IMR-90 (cell line): Measurements from ENCODE around the gene MAGI3.

ENCODE experiments used
- BHLHE40 ChIP-seq: fragments of 150-350 bp; IDR thresholded peaks from 2 replicates; pipeline ENCODE4 v1.6.1; 2016; ENCODE audit warnings: mild to moderate bottlenecking, low read depth, low read length
- CEBPB ChIP-seq: IDR thresholded peaks from 2 replicates; pipeline ENCODE4 v1.6.1; 2012; ENCODE audit warnings: low read depth, low read length, improper control_type of control experiment
- FOS ChIP-seq: fragments of 150-350 bp; IDR thresholded peaks from 2 replicates; pipeline ENCODE4 v1.6.1; 2016; ENCODE audit warnings: low read depth, low read length
- MAFK ChIP-seq: IDR thresholded peaks from 2 replicates; pipeline ENCODE4 v1.6.1; 2012; ENCODE audit warnings: low read depth, low read length, improper control_type of control experiment
- NFE2L2 ChIP-seq: fragments of 150-350 bp; IDR thresholded peaks from 2 replicates; pipeline ENCODE4 v1.6.1; 2016; ENCODE audit warnings: low read depth, mild to moderate bottlenecking, low read length
- POLR2A ChIP-seq: IDR thresholded peaks from 2 replicates; pipeline ENCODE4 v1.6.1; 2012; ENCODE audit warnings: mild to moderate bottlenecking, low read depth, low read length
- RAD21 ChIP-seq: IDR thresholded peaks from 2 replicates; pipeline ENCODE4 v1.6.1; 2012; ENCODE audit warnings: low read length, improper control_type of control experiment
- RFX5 ChIP-seq: IDR thresholded peaks from 2 replicates; pipeline ENCODE4 v1.8.0; 2012; ENCODE audit warnings: low read depth, mild to moderate bottlenecking, low read length, moderate library complexity
- SMC3 ChIP-seq: fragments of 150-350 bp; IDR thresholded peaks from 2 replicates; pipeline ENCODE4 v1.6.1; 2016; ENCODE audit warnings: low read depth, mild to moderate bottlenecking, antibody characterized with exemption, low read length, moderate library complexity
- TF ChIP-seq, protein P1 (sequence below): conservative IDR thresholded peaks from 2 replicates; pipeline ENCODE4 v1.5.1; 2012; ENCODE audit warnings: mild to moderate bottlenecking, low read depth, low read length, improper control_type of control experiment
- TF ChIP-seq, protein P2 (sequence below): fragments of 150-350 bp; IDR thresholded peaks from 2 replicates; pipeline ENCODE4 v1.6.1; 2017; ENCODE audit warnings: mild to moderate bottlenecking, antibody characterized with exemption, low read length, low read depth

DNA sequence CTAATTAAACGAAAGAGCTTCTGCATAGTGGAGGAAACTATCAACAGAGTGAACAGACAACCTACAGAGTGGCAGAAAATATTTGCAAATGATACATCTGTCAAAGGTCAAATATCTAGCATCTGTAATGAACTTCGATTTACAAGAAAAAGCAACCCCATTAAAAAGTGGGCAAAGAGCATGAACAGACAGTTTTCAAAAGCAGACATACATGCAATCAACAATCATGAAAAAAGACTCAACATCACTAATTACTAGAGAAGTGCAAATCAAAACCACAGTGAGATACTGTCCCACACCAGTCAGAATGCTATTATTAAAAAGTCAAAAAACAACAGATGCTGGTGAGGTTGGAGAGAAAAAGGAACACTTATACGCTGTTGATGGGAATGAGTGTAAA lies 103.2 kb downstream of the MAGI3 start:
- TF ChIP-seq, protein P1, sequence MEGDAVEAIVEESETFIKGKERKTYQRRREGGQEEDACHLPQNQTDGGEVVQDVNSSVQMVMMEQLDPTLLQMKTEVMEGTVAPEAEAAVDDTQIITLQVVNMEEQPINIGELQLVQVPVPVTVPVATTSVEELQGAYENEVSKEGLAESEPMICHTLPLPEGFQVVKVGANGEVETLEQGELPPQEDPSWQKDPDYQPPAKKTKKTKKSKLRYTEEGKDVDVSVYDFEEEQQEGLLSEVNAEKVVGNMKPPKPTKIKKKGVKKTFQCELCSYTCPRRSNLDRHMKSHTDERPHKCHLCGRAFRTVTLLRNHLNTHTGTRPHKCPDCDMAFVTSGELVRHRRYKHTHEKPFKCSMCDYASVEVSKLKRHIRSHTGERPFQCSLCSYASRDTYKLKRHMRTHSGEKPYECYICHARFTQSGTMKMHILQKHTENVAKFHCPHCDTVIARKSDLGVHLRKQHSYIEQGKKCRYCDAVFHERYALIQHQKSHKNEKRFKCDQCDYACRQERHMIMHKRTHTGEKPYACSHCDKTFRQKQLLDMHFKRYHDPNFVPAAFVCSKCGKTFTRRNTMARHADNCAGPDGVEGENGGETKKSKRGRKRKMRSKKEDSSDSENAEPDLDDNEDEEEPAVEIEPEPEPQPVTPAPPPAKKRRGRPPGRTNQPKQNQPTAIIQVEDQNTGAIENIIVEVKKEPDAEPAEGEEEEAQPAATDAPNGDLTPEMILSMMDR: no peak
- TF ChIP-seq, protein P2, sequence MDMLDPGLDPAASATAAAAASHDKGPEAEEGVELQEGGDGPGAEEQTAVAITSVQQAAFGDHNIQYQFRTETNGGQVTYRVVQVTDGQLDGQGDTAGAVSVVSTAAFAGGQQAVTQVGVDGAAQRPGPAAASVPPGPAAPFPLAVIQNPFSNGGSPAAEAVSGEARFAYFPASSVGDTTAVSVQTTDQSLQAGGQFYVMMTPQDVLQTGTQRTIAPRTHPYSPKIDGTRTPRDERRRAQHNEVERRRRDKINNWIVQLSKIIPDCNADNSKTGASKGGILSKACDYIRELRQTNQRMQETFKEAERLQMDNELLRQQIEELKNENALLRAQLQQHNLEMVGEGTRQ: no peak
- TF ChIP-seq BHLHE40: no peak
- TF ChIP-seq FOS: no peak
- TF ChIP-seq POLR2A: no peak
- no peak for TF ChIP-seq MAFK
- TF ChIP-seq NFE2L2: no peak
- TF ChIP-seq RFX5: no peak
- no peak for TF ChIP-seq RAD21
- no peak for TF ChIP-seq SMC3
- TF ChIP-seq CEBPB: no peak
